Right lobe of liver (tissue), 6 donors: Measurements from ENCODE around the gene SPN. TPM values are rescaled to one million over a fixed set of nuclear protein-coding genes. Genes with fewer than 3 reads are reported as not detected.
"Not testable (repeated sequence)": the region's sequence is repeated elsewhere in the genome, so short reads cannot be mapped to it uniquely, and the experiment has no call there.

ENCODE experiments used
- ATAC-seq, 4 donors: fragments of 200-7000 bp; cut with Tn5 transposase; one replicate each; pipeline ENCODE4 v1.9.1; 2020; ENCODE audit warnings: mild to moderate bottlenecking in 4 of 4, moderate library complexity in 4 of 4
- DNase-seq, 3 donors: peaks; one replicate each; pipeline ENCODE4 v3.0.0-alpha.2; 2020
- H3K27ac ChIP-seq, 3 donors: fragments of 200-600 bp; one replicate each; pipeline ENCODE4 v1.8.0; 2022
- H3K27me3 ChIP-seq, 2 donors: fragments of 200-600 bp; one replicate each; pipeline ENCODE4 v1.8.0; 2022
- H3K36me3 ChIP-seq, 4 donors: fragments of 200-600 bp; sonication (generic) in 1 of 4; one replicate each; pipeline versions ENCODE4 v1.5.1 to v1.8.0; 2017 to 2022; ENCODE audit warnings: control low read depth in 1 of 4
- H3K4me1 ChIP-seq, 4 donors: fragments of 200-600 bp; sonication (generic) in 1 of 4; one replicate each; pipeline versions ENCODE4 v1.5.1 to v1.8.0; 2017 to 2022; ENCODE audit warnings: control low read depth in 1 of 4
- H3K4me3 ChIP-seq, 3 donors: fragments of 200-600 bp; one replicate each; pipeline ENCODE4 v1.8.0; 2022
- H3K9me3 ChIP-seq, 4 donors: fragments of 200-600 bp; sonication (generic) in 1 of 4; one replicate each; pipeline versions ENCODE4 v1.5.1 to v1.8.0; 2017 to 2022; ENCODE audit warnings: control low read depth in 1 of 4
- CTCF ChIP-seq, 4 donors: fragments of 200-600 bp in 3 of 4; fragments of 450-650 bp in 1 of 4; IDR thresholded peaks; one replicate each; pipeline versions ENCODE4 v1.5.1 to v1.8.0; 2016 to 2022; ENCODE audit warnings: antibody characterized with exemption in 4 of 4, mild to moderate bottlenecking in 2 of 4
- POLR2A ChIP-seq: fragments of 450-650 bp; IDR thresholded peaks from one replicate; pipeline ENCODE4 v1.6.1; 2017; ENCODE audit warnings: antibody characterized with exemption, mild to moderate bottlenecking
- WGBS: methylation state at CpG from one replicate; pipeline ENCODE4 v1.1.6; 2018; ENCODE audit warnings: low coverage, low lambda C conversion rate; ENCODE audit not compliant: insufficient coverage; ENCODE audit errors: missing lambda C conversion rate; 5-methylcytosine and 5-hydroxymethylcytosine counted together
- intact Hi-C, 2 donors: fragments of 100-400 bp; cut with DNase I; formaldehyde crosslinking; loops; one replicate each; pipeline versions ENCODE4 v1.11.2 to v1.14.1; 2022
- total RNA-seq, 6 experiments: library from RNA; depleted of rRNA in 2 of 6; stranded (reverse); fragments of >200 nt in 2 of 6; fragmentation: NEBNext Ultra II Directional in 3 of 6; extraction: Animal tissue kit (Norgen Biotek cat#: 25700) in 3 of 6; gene quantifications; one replicate each; pipeline versions ENCODE4 v1.1.0 to v1.2.4, GENCODE V29; 2016 to 2023
- donor health status: DM: no; HTN: yes; CAD: no.
- donor health status: DM: no; HTN: no; CAD: no.
- donor health status: DM: no; HTN: no; CAD: no.
- donor health status: DM: no; HTN: yes; CAD: no.
- donor health status: DM: no; HTN: yes; CAD: no.

SPN gene
- total RNA-seq, 6 experiments from 2014 or later = 0.60 to 3.3 (median 1.4) TPM

- H3K4me1 ChIP-seq = peaks cover 0 to under 1% (median 0%) of the 10 kb centered on the region in 4 donors
- H3K9me3 ChIP-seq = no peaks in the 10 kb centered on the region
- WGBS = 54% methylated on average over 2 of the region's 2 CpGs
- no peaks in the 10 kb centered on the region for H3K27me3 ChIP-seq
- DNase-seq (no peak), ATAC-seq (no peak)
- no peaks in the 10 kb centered on the region for H3K36me3 ChIP-seq
- TF ChIP-seq CTCF (IDR thresholded peaks at IDR 0.05) (no peak), POLR2A (no peak)
- intact Hi-C loops = no loop called here
- H3K4me3 ChIP-seq = no peak overlapping the region
- H3K27ac ChIP-seq = no peak overlapping the region
Measured at GRCh38 chr16:29705030-29705429, 42.0 kb downstream of the SPN start.

DNA sequence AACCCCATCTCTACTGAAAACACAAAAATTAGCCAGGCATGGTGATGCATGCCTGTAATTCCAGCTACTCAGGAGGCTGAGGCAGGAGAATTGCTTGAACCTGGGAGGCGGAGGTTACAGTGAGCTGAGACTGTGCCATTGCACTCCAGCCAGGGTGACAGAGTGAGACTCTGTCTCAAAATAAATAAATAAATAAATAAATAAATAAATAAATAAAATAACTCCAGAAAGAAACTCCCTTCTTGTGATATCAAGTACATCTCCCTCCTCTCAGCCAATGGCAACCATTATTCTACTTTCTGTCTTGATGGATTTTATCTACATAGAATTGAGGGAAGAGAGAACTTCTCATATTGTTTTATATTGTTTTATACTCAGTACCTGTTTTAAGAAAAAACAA lies 44.1 kb downstream of the SPN start:
- H3K36me3 ChIP-seq, H3K9me3 ChIP-seq, H3K27ac ChIP-seq, DNase-seq, H3K4me3 ChIP-seq, ATAC-seq, intact Hi-C loops, H3K27me3 ChIP-seq, H3K4me1 ChIP-seq: not testable (repeated sequence)
- no CpG with 5 or more reads among the region's 1 CpG for WGBS

GRCh38 chr16:29708917-29709600 lies 46.0 kb downstream of the SPN start:
- TF ChIP-seq POLR2A = no peak
- no peak for TF ChIP-seq CTCF (IDR thresholded peaks at IDR 0.05)
- H3K4me3 ChIP-seq = no peak overlapping the region
- H3K4me1 ChIP-seq = peaks cover 0 to 9% (median 0%) of the 10 kb centered on the region in 4 donors
- H3K27ac ChIP-seq = no peak overlapping the region
- ATAC-seq (no peak), DNase-seq (no peak)
- 67% methylated on average over 15 of the region's 16 CpGs for WGBS
- intact Hi-C loops = no loop called here
- H3K36me3 ChIP-seq = no peaks in the 10 kb centered on the region
- H3K9me3 ChIP-seq = no peaks in the 10 kb centered on the region
- no peaks in the 10 kb centered on the region for H3K27me3 ChIP-seq

- ATAC-seq, intact Hi-C loops, H3K27me3 ChIP-seq, H3K4me1 ChIP-seq, DNase-seq, H3K4me3 ChIP-seq, H3K27ac ChIP-seq, H3K9me3 ChIP-seq, H3K36me3 ChIP-seq: not testable (repeated sequence)
- WGBS = 67% methylated on average over 5 of the region's 6 CpGs
Measured at GRCh38 chr16:29709657-29710056, 46.6 kb downstream of the SPN start.

DNA sequence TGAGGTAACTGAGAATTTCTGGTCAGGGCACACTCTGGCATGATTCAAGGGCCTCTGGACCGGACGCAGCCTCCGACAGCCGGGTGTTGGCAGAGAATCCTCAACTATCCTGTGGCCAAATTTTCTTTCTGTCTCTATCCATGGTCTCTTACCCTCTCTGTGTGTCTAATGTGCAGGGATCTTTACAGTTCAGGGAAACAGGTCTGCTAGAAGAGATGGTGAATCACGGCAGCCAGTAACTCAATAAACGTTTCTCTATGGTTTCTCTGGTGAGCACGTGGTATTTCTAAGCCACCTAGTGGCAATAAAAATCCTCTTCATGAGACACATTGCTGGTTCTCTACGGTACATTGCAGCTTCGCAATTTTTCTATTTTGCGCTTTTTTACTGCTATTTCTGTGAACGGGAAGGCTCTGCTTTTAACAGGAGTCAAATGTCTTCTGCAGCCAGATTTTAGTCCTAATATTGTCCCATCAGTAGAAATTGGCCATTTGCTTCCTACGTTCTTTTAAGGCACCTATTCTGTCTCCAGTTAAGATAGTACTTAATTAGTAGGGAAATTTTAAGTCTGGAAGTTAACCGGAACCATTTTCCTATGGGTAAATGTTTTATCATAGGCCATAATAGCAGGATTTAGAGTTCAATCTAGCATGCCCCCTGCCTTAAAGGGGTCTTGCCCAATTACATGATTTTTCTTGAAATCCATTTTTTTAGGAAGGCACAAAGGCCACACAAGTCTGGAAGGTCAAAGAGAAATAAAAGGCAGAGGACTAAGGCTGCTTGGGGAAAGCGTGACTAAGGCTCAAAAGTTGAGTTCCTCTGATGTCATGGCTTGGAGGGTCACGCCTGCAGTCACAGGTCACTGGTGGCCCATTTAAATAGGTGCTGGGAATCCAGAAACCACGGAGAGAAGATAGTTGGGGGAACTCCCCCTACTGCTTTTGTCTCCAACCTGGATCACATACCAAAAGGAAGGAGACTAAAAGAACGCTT lies 47.5 kb downstream of the SPN start:
- ATAC-seq (peak; percentile 92 to 99 (median 96)), DNase-seq (no peak)
- no peaks in the 10 kb centered on the region for H3K9me3 ChIP-seq
- H3K27ac ChIP-seq = no peak overlapping the region
- no peaks in the 10 kb centered on the region for H3K27me3 ChIP-seq
- WGBS = 33% methylated on average over 13 of the region's 17 CpGs
- TF ChIP-seq CTCF (IDR thresholded peaks at IDR 0.05) (peak; percentile 61 to 76 (median 64)), POLR2A (no peak)
- intact Hi-C loops = no loop called here
- H3K4me3 ChIP-seq = no peak overlapping the region
- no peaks in the 10 kb centered on the region for H3K36me3 ChIP-seq
- peaks cover 0 to 9% (median 0%) of the 10 kb centered on the region in 4 donors for H3K4me1 ChIP-seq
